ENCODE data around the gene RECQL5. TPM values are rescaled to one million over a fixed set of nuclear protein-coding genes. Genes with fewer than 3 reads are reported as not detected.
A peak's percentile ranks its signal among the peaks of the same experiment; 100 is the strongest.

The RECQL5 gene
- total RNA-seq, 3 donors from 2014 or later (not counting 1 experiment from before 2014, with no cell fraction given): 33.4 to 39.1 (median 34.3) TPM

DNA sequence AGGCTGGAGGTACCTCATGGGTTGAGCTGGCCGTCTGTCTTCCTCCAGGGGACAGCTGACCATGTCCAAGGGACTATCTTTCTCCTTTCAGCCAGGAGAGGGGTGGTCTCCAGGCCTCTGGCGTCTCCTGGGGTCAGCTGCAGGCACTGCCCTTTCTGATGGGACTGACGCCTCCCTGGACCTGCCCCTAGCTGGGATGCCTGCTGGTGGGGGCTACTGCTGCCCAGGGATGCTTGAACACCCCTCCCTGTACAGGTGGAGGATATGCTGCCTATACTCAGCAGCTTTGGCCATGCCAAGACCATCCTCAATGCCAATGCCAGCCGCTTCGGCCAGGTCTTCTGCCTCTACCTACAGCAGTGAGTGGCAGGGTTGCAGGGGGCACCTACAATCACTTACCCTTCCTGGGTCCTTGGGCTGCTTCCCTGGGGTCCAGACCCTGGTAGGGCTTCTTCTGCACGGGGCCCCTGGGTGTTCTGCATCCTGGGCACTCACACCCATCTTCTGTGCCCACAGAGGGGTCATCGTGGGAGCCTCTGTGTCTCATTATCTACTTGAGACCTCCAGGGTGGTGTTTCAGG lies 75.1 kb downstream of the RECQL5 start:
- no peaks in the 10 kb centered on the region for H3K27me3 ChIP-seq (ENCODE audit: control insufficient read depth, insufficient read depth, low read length)
- DNase-seq (no peak), ATAC-seq (no peak)
- H3K4me3 Mint-ChIP-seq: no peak overlapping the region
- H3K9me3 ChIP-seq (ENCODE audit: control insufficient read depth, insufficient read depth, low read length): no peaks in the 10 kb centered on the region
- peaks cover 30% of the 10 kb centered on the region for H3K4me1 ChIP-seq (ENCODE audit: control insufficient read depth, insufficient read depth, low read length)
- no peak overlapping the region for H3K27ac ChIP-seq (ENCODE audit: low read length)
- H3K4me1 Mint-ChIP-seq: peaks cover 7 to 25% of the 10 kb centered on the region in 2 donors
- H3K27ac Mint-ChIP-seq: no peak overlapping the region
- no peak overlapping the region for H3K4me3 ChIP-seq (ENCODE audit: low read length)
- TF ChIP-seq, protein P1, sequence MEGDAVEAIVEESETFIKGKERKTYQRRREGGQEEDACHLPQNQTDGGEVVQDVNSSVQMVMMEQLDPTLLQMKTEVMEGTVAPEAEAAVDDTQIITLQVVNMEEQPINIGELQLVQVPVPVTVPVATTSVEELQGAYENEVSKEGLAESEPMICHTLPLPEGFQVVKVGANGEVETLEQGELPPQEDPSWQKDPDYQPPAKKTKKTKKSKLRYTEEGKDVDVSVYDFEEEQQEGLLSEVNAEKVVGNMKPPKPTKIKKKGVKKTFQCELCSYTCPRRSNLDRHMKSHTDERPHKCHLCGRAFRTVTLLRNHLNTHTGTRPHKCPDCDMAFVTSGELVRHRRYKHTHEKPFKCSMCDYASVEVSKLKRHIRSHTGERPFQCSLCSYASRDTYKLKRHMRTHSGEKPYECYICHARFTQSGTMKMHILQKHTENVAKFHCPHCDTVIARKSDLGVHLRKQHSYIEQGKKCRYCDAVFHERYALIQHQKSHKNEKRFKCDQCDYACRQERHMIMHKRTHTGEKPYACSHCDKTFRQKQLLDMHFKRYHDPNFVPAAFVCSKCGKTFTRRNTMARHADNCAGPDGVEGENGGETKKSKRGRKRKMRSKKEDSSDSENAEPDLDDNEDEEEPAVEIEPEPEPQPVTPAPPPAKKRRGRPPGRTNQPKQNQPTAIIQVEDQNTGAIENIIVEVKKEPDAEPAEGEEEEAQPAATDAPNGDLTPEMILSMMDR (IDR thresholded peaks at IDR 0.05): no peak
- no peaks in the 10 kb centered on the region for H3K9me3 Mint-ChIP-seq
- WGBS (ENCODE audit: insufficient coverage): 90% methylated on average over 7 of the region's 7 CpGs
- no peaks in the 10 kb centered on the region for H3K27me3 Mint-ChIP-seq (ENCODE audit: low read depth in 2 of 2)
- peaks cover 5% of the 10 kb centered on the region for H3K36me3 ChIP-seq (ENCODE audit: control insufficient read depth, insufficient read depth, low read length)
- no peaks in the 10 kb centered on the region for H3K36me3 Mint-ChIP-seq
- intact Hi-C loops (cut with micrococcal nuclease): no loop called here

DNA sequence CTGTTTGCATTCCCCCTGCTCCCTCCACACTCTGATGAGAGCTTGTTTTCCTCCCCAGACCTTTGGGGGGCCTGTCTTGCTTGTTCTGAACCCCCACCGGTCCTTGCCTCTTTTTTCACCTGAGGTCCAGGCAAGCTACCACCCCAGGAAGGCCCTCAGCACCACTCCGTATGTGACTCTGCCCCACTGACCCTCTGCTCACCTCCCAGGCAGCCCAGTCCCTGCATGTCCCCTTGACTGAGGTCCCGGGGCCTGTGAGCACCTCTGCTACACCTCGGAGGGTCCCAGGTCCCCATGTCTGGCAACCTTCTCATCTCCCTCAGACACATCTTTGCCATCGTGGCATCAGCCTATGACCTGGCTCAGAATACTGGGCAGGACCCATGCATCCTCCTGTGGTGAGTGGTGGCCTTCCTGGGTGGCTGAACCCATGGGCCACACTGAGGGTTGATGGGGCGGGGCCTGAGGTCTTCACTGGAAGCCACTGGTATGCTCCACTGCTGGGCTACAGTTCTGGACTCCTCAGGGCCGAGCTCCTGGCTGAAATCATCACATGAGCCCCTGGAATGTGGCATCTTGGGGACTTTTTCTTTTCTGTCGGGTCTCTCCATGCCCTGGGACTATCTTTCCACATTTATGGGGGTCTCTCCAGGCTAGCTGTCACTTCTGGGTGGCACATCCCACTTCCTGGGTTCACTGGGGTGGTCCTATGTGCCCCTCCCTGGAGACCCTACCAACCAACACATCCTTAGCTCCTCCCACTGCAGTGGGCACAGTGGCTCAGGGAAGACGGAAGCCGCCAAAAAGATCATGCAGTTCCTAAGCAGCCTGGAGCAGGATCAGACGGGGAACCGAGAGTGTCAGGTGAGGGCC lies 75.9 kb downstream of the RECQL5 start:
- H3K4me3 ChIP-seq (ENCODE audit: low read length): no peak overlapping the region
- TF ChIP-seq, protein P1 (IDR thresholded peaks at IDR 0.05): no peak
- ATAC-seq (no peak), DNase-seq (no peak)
- H3K4me1 Mint-ChIP-seq: peaks cover 7 to 25% of the 10 kb centered on the region in 2 donors
- peak overlapping the region; percentile 73 for H3K4me3 Mint-ChIP-seq
- no peaks in the 10 kb centered on the region for H3K27me3 Mint-ChIP-seq (ENCODE audit: low read depth in 2 of 2)
- H3K27ac ChIP-seq (ENCODE audit: low read length): no peak overlapping the region
- no peaks in the 10 kb centered on the region for H3K9me3 ChIP-seq (ENCODE audit: control insufficient read depth, insufficient read depth, low read length)
- H3K4me1 ChIP-seq (ENCODE audit: control insufficient read depth, insufficient read depth, low read length): peaks cover 30% of the 10 kb centered on the region
- no peaks in the 10 kb centered on the region for H3K9me3 Mint-ChIP-seq
- peak overlapping the region; percentile 72 to 83 for H3K27ac Mint-ChIP-seq
- intact Hi-C loops (cut with micrococcal nuclease): no loop called here
- H3K27me3 ChIP-seq (ENCODE audit: control insufficient read depth, insufficient read depth, low read length): no peaks in the 10 kb centered on the region
- no peaks in the 10 kb centered on the region for H3K36me3 Mint-ChIP-seq
- WGBS (ENCODE audit: insufficient coverage): 83% methylated on average over 12 of the region's 12 CpGs
- peaks cover 5% of the 10 kb centered on the region for H3K36me3 ChIP-seq (ENCODE audit: control insufficient read depth, insufficient read depth, low read length)

DNA sequence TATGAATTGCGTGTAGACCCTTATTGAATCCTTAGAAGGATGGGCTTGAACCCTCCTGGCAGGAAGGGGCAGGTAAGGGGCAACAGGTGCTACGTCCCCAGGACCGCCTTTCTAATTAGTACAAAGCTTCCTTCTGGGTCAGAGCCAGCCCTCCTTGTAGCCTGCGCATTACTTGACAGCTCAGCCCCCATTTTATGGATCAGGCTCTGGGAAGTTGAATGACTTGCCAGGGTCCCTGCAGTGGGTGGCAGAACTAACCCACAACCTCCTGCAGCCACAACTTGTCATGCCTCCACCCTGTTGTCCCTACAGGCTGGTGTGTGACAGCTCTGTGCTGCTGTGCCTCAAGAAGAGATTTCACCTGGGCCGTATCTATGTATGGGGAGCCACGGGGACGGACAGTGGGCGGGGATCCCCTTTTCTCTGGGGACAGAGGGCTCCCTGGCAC lies 76.6 kb downstream of the RECQL5 start:
- Mint-ChIP-seq H3K27ac (peak overlapping the region; percentile 72 to 83), H3K4me3 (peak overlapping the region; percentile 21), H3K9me3 (no peaks in the 10 kb centered on the region), H3K27me3 (ENCODE audit: low read depth in 2 of 2) (no peaks in the 10 kb centered on the region), H3K36me3 (no peaks in the 10 kb centered on the region), H3K4me1 (peaks cover 7 to 25% of the 10 kb centered on the region in 2 donors)
- TF ChIP-seq, protein P1 (IDR thresholded peaks at IDR 0.05): no peak
- no peak for ATAC-seq
- no peaks in the 10 kb centered on the region for H3K27me3 ChIP-seq (ENCODE audit: control insufficient read depth, insufficient read depth, low read length)
- intact Hi-C loops (cut with micrococcal nuclease): no loop called here
- peak in 1 of 2 donors; percentile 34 for DNase-seq
- no peak overlapping the region for H3K27ac ChIP-seq (ENCODE audit: low read length)
- peaks cover 30% of the 10 kb centered on the region for H3K4me1 ChIP-seq (ENCODE audit: control insufficient read depth, insufficient read depth, low read length)
- peaks cover 5% of the 10 kb centered on the region for H3K36me3 ChIP-seq (ENCODE audit: control insufficient read depth, insufficient read depth, low read length)
- H3K9me3 ChIP-seq (ENCODE audit: control insufficient read depth, insufficient read depth, low read length): no peaks in the 10 kb centered on the region
- no peak overlapping the region for H3K4me3 ChIP-seq (ENCODE audit: low read length)
- 84% methylated on average over 8 of the region's 8 CpGs for WGBS (ENCODE audit: insufficient coverage)
